HG03159 (cell line): ENCODE measurements around the gene ACCSL.

ENCODE experiments used
- ATAC-seq: cut with Tn5 transposase; IDR thresholded peaks from one replicate; pipeline ENCODE4 v1.9.1; 2021; ENCODE audit warnings: mild to moderate bottlenecking, moderate library complexity; ENCODE audit not compliant: unreplicated experiment

Gene ACCSL

DNA sequence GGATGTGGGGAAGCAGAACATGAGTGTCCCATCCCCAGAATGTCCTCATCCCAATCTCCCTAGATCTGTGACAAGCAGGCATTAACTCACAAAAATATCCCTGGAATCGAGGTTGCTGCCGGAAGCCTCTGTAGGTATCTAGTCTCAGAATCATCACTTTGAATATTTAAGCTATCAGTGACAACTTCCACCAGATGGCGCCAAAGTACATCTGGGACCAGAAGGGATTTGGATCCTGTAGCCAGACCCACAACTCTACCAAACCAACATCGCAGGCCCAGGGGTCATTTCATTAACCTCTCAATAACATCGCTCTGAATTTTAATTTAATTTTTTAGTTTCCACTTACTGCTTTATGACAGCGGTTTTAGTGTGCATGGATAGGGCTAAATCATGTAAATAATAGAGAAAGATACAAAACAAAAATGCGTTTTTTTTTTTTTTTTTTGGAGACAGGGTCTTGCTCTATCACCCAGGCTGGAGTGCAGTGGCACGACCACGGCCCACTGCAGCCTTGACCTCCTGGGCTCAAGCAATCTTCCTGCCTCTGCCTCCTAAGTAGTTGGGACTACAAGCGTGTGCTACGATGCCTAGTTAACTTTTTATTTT is 46.6 kb downstream of the ACCSL start:
- peak; percentile 38 for ATAC-seq

GRCh38 chr11:44095506-44096359 is 48.0 kb downstream of the ACCSL start, which contains the start of gene EXT2:
EXT2 (plus strand) TSS chr11:44095678; CDS start chr11:44107713, 12,035 bp downstream.
- peak; percentile 93 for ATAC-seq

DNA sequence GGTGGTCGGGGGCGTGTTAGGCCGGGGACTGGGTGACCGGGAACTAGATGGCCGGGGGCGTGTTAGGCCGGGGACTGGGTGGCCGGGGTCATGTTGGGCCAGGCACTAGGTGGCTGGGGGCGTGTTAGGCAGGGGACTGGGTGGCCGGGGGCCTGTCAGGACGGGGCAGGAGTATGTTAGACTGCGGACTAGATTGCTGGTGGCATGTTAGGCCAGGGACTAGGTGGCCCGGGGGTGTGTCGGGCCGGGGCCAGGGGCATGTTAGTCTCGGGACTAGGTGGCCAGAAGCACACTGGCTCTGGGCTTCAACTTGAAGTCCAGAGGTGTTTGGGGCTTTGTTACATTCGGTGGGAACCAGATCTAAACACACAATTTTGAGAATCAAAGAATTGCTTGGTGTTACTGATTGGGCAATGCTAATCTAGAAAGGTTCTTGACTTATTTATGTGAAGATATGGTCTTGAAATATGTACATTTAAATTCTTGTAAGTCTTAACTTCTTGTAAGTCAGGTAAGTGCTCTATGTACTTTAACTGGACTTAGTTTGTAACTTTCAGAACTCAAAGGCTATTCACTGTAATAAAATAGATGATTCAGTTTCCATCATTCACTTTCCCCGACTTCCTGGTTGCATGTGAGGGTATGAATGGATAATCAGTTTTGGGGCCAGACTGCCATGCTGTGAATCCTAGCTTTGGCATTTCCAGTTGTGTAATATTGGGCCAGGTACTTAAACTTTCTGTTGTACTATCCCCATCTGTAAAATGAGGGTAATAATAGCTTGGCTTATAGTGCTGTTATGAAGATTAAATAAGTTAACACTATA is 48.8 kb downstream of the ACCSL start:
- ATAC-seq = peak; percentile 8

GRCh38 chr11:44097821-44098220 is 50.0 kb downstream of the ACCSL start:
- no peak for ATAC-seq

DNA sequence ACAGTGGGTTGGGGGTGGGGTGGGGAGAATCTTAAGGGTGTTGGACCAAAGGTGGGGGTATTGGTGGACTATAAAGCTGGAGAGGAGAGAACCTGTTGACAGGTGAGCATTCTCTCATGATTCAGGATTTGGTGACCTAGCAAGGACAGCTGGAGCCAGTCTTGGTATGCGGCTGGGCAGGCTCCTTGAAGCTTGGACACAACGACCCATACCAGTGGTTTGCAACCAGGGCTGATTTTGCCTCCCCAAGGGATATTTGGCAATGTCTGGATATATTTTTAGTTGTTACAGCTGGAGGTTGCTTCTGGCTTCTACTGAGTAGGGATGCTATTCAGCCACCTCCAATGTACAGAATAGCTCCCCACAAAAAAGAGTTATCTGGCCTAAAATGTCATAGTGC is 53.3 kb downstream of the ACCSL start:
- no peak for ATAC-seq

GRCh38 chr11:44104481-44105294 is 56.9 kb downstream of the ACCSL start:
- no peak for ATAC-seq

GRCh38 chr11:44108260-44108659 is 60.5 kb downstream of the ACCSL start:
- ATAC-seq = no peak
